SK-N-MC (cell line): ENCODE measurements around the gene HSPA1B.

Experiments
- EZH2 ChIP-seq: fragments of 200-600 bp; sonication (generic); IDR thresholded peaks from one replicate; pipeline ENCODE4 v1.6.1; 2017; ENCODE audit warnings: antibody characterized with exemption
- POLR2AphosphoS5 ChIP-seq: IDR thresholded peaks from 2 replicates; pipeline ENCODE4 v1.6.1; 2012; ENCODE audit warnings: mild to moderate bottlenecking, low read depth, low read length, borderline replicate concordance

GRCh38 chr6:31780507-31781243 lies 46.9 kb upstream of the HSPA1B start:
- no peak for TF ChIP-seq POLR2AphosphoS5
- no peak for TF ChIP-seq EZH2
